Activated naive CD4-positive, alpha-beta T cell treated with anti-CD3 and anti-CD28 coated beads, Interleukin-2, amount 10 ng/mL, durations not matched to agents 7 days and 5 days (primary cell): ENCODE data around the gene GHRHR.
A peak's percentile ranks its signal among the peaks of the same experiment; 100 is the strongest.

Source experiments
- CTCF ChIA-PET: fragments of 350-600 bp; sonication (Branson Sonifier 250); formaldehyde crosslinking; loops from one replicate; lab custom pipeline; 2021; ENCODE audit warnings: antibody characterized with exemption; lab: Charles Lee
- DNase-seq: peaks from one replicate; pipeline ENCODE4 v3.0.0-alpha.2; 2020
- H3K27ac Mint-ChIP-seq: one replicate; pipeline ENCODE4 v1.8.0; 2021; ENCODE audit warnings: mild to moderate bottlenecking, moderate library complexity, mixed read lengths
- H3K27me3 Mint-ChIP-seq: one replicate; pipeline ENCODE4 v1.8.0; 2021; ENCODE audit warnings: mild to moderate bottlenecking, mixed read lengths
- H3K36me3 Mint-ChIP-seq: one replicate; pipeline ENCODE4 v1.8.0; 2021; ENCODE audit warnings: mixed read lengths
- H3K4me1 Mint-ChIP-seq: one replicate; pipeline ENCODE4 v1.8.0; 2021; ENCODE audit warnings: mixed read lengths
- H3K4me3 Mint-ChIP-seq: one replicate; pipeline ENCODE4 v1.8.0; 2021; ENCODE audit warnings: mild to moderate bottlenecking, moderate library complexity, mixed read lengths
- H3K9me3 Mint-ChIP-seq: one replicate; pipeline ENCODE4 v1.8.0; 2021; ENCODE audit warnings: mixed read lengths

The GHRHR gene

GRCh38 chr7:31000161-31000693 is 36.5 kb downstream of the GHRHR start:
- CTCF ChIA-PET, result no interaction called here
- DNase-seq, result no peak
- Mint-ChIP-seq H3K4me1 (peaks cover 2% of the 10 kb centered on the region), H3K27me3 (peaks cover 48% of the 10 kb centered on the region), H3K9me3 (no peaks in the 10 kb centered on the region), H3K27ac (no peak overlapping the region), H3K36me3 (no peaks in the 10 kb centered on the region), H3K4me3 (no peak overlapping the region)

GRCh38 chr7:31000779-31001178 is 37.0 kb downstream of the GHRHR start:
- Mint-ChIP-seq H3K4me1 (peaks cover 2% of the 10 kb centered on the region), H3K27me3 (peaks cover 54% of the 10 kb centered on the region), H3K4me3 (no peak overlapping the region), H3K9me3 (no peaks in the 10 kb centered on the region), H3K27ac (no peak overlapping the region), H3K36me3 (no peaks in the 10 kb centered on the region)
- DNase-seq, result no peak
- CTCF ChIA-PET, result no interaction called here

GRCh38 chr7:31002256-31002655 is 38.5 kb downstream of the GHRHR start:
- no peak overlapping the region for H3K27ac Mint-ChIP-seq
- peaks cover 2% of the 10 kb centered on the region for H3K4me1 Mint-ChIP-seq
- no peak overlapping the region for H3K4me3 Mint-ChIP-seq
- no peaks in the 10 kb centered on the region for H3K36me3 Mint-ChIP-seq
- CTCF ChIA-PET, result no interaction called here
- no peaks in the 10 kb centered on the region for H3K9me3 Mint-ChIP-seq
- peaks cover 69% of the 10 kb centered on the region for H3K27me3 Mint-ChIP-seq
- DNase-seq, result no peak

- H3K27me3 Mint-ChIP-seq, result peaks cover 70% of the 10 kb centered on the region
- H3K4me1 Mint-ChIP-seq, result peaks cover 2% of the 10 kb centered on the region
- no peaks in the 10 kb centered on the region for H3K36me3 Mint-ChIP-seq
- DNase-seq, result no peak
- no peaks in the 10 kb centered on the region for H3K9me3 Mint-ChIP-seq
- CTCF ChIA-PET, result interaction anchor here (0.9 kb wide), 1 partner anchor 20 kb away, joined by 3 read pairs; no protein-coding TSS in a partner anchor
- H3K27ac Mint-ChIP-seq, result no peak overlapping the region
- H3K4me3 Mint-ChIP-seq, result no peak overlapping the region
These were observed 39.3 kb downstream of the GHRHR start for GRCh38 chr7:31003097-31003496.

GRCh38 chr7:31003721-31004120 is 40.0 kb downstream of the GHRHR start:
- H3K27me3 Mint-ChIP-seq, result peaks cover 71% of the 10 kb centered on the region
- no peaks in the 10 kb centered on the region for H3K36me3 Mint-ChIP-seq
- CTCF ChIA-PET, result interaction anchor here (0.9 kb wide), 1 partner anchor 20 kb away, joined by 3 read pairs; no protein-coding TSS in a partner anchor
- H3K4me3 Mint-ChIP-seq, result no peak overlapping the region
- H3K4me1 Mint-ChIP-seq, result peaks cover 2% of the 10 kb centered on the region
- H3K27ac Mint-ChIP-seq, result no peak overlapping the region
- DNase-seq, result no peak
- H3K9me3 Mint-ChIP-seq, result no peaks in the 10 kb centered on the region

- H3K4me1 Mint-ChIP-seq, result peaks cover 2% of the 10 kb centered on the region
- no peak overlapping the region for H3K27ac Mint-ChIP-seq
- CTCF ChIA-PET, result no interaction called here
- no peak overlapping the region for H3K4me3 Mint-ChIP-seq
- no peak for DNase-seq
- no peaks in the 10 kb centered on the region for H3K36me3 Mint-ChIP-seq
- H3K27me3 Mint-ChIP-seq, result peaks cover 71% of the 10 kb centered on the region
- H3K9me3 Mint-ChIP-seq, result no peaks in the 10 kb centered on the region
These were observed 40.6 kb downstream of the GHRHR start for GRCh38 chr7:31004393-31004792.

GRCh38 chr7:31006857-31007256 is 43.1 kb downstream of the GHRHR start:
- Mint-ChIP-seq H3K4me3 (no peak overlapping the region), H3K27ac (no peak overlapping the region), H3K27me3 (peaks cover 74% of the 10 kb centered on the region), H3K9me3 (peaks cover 2% of the 10 kb centered on the region), H3K4me1 (peaks cover 6% of the 10 kb centered on the region), H3K36me3 (no peaks in the 10 kb centered on the region)
- DNase-seq, result no peak
- CTCF ChIA-PET, result no interaction called here

- peaks cover 2% of the 10 kb centered on the region for H3K9me3 Mint-ChIP-seq
- no peak for DNase-seq
- CTCF ChIA-PET, result no interaction called here
- H3K4me3 Mint-ChIP-seq, result no peak overlapping the region
- H3K27ac Mint-ChIP-seq, result no peak overlapping the region
- H3K4me1 Mint-ChIP-seq, result peaks cover 6% of the 10 kb centered on the region
- peaks cover 69% of the 10 kb centered on the region for H3K27me3 Mint-ChIP-seq
- H3K36me3 Mint-ChIP-seq, result no peaks in the 10 kb centered on the region
These were observed 43.9 kb downstream of the GHRHR start for GRCh38 chr7:31007634-31008033.

GRCh38 chr7:31014826-31015225 is 51.1 kb downstream of the GHRHR start:
- CTCF ChIA-PET, result interaction anchor here (1.5 kb wide), 1 partner anchor 31 kb away, joined by 3 read pairs; no protein-coding TSS in a partner anchor
- peaks cover 35% of the 10 kb centered on the region for H3K4me1 Mint-ChIP-seq
- no peak for DNase-seq
- peaks cover 2% of the 10 kb centered on the region for H3K9me3 Mint-ChIP-seq
- H3K4me3 Mint-ChIP-seq, result no peak overlapping the region
- peaks cover 36% of the 10 kb centered on the region for H3K27me3 Mint-ChIP-seq
- H3K27ac Mint-ChIP-seq, result no peak overlapping the region
- no peaks in the 10 kb centered on the region for H3K36me3 Mint-ChIP-seq

- peak; percentile 29 for DNase-seq
- no peaks in the 10 kb centered on the region for H3K36me3 Mint-ChIP-seq
- peaks cover 46% of the 10 kb centered on the region for H3K4me1 Mint-ChIP-seq
- H3K9me3 Mint-ChIP-seq, result no peaks in the 10 kb centered on the region
- no peak overlapping the region for H3K4me3 Mint-ChIP-seq
- no peak overlapping the region for H3K27ac Mint-ChIP-seq
- CTCF ChIA-PET, result no interaction called here
- H3K27me3 Mint-ChIP-seq, result peaks cover 24% of the 10 kb centered on the region
These were observed 53.4 kb downstream of the GHRHR start for GRCh38 chr7:31017032-31017675.

- Mint-ChIP-seq H3K27ac (no peak overlapping the region), H3K27me3 (peaks cover 24% of the 10 kb centered on the region), H3K9me3 (no peaks in the 10 kb centered on the region), H3K4me1 (peaks cover 51% of the 10 kb centered on the region), H3K4me3 (no peak overlapping the region), H3K36me3 (no peaks in the 10 kb centered on the region)
- CTCF ChIA-PET, result no interaction called here
- no peak for DNase-seq
These were observed 54.0 kb downstream of the GHRHR start for GRCh38 chr7:31017721-31018120.

GRCh38 chr7:31019509-31019908 is 55.8 kb downstream of the GHRHR start:
- DNase-seq, result no peak
- peaks cover 3% of the 10 kb centered on the region for H3K36me3 Mint-ChIP-seq
- H3K27me3 Mint-ChIP-seq, result peaks cover 7% of the 10 kb centered on the region
- H3K4me1 Mint-ChIP-seq, result peaks cover 69% of the 10 kb centered on the region
- no peak overlapping the region for H3K4me3 Mint-ChIP-seq
- no peak overlapping the region for H3K27ac Mint-ChIP-seq
- CTCF ChIA-PET, result interaction anchor here (0.6 kb wide), 1 partner anchor 103 kb away, joined by 3 read pairs; no protein-coding TSS in a partner anchor
- H3K9me3 Mint-ChIP-seq, result peaks cover 8% of the 10 kb centered on the region

GRCh38 chr7:31020161-31020560 is 56.4 kb downstream of the GHRHR start:
- Mint-ChIP-seq H3K36me3 (peaks cover 3% of the 10 kb centered on the region), H3K27ac (peak overlapping the region; percentile 77), H3K9me3 (peaks cover 8% of the 10 kb centered on the region), H3K4me3 (no peak overlapping the region), H3K27me3 (peaks cover 7% of the 10 kb centered on the region), H3K4me1 (peaks cover 75% of the 10 kb centered on the region)
- no peak for DNase-seq
- CTCF ChIA-PET, result interaction anchor here (0.9 kb wide), 1 partner anchor 102 kb away, joined by 3 read pairs; no protein-coding TSS in a partner anchor

GRCh38 chr7:31020652-31021051 is 56.9 kb downstream of the GHRHR start:
- H3K27ac Mint-ChIP-seq, result no peak overlapping the region
- H3K9me3 Mint-ChIP-seq, result peaks cover 8% of the 10 kb centered on the region
- peaks cover 3% of the 10 kb centered on the region for H3K36me3 Mint-ChIP-seq
- DNase-seq, result no peak
- CTCF ChIA-PET, result interaction anchor here (0.9 kb wide), 1 partner anchor 101 kb away, joined by 3 read pairs; no protein-coding TSS in a partner anchor
- H3K4me1 Mint-ChIP-seq, result peaks cover 78% of the 10 kb centered on the region
- H3K4me3 Mint-ChIP-seq, result no peak overlapping the region
- peaks cover 7% of the 10 kb centered on the region for H3K27me3 Mint-ChIP-seq

- Mint-ChIP-seq H3K9me3 (peaks cover 8% of the 10 kb centered on the region), H3K27me3 (peaks cover 9% of the 10 kb centered on the region), H3K27ac (no peak overlapping the region), H3K4me3 (no peak overlapping the region), H3K36me3 (peaks cover 3% of the 10 kb centered on the region), H3K4me1 (peaks cover 85% of the 10 kb centered on the region)
- CTCF ChIA-PET, result interaction anchor here (1.1 kb wide), 1 partner anchor 39 kb away, joined by 3 read pairs; no protein-coding TSS in a partner anchor
- no peak for DNase-seq
These were observed 58.4 kb downstream of the GHRHR start for GRCh38 chr7:31022117-31022516.
